PC-9 (cell line): ENCODE data around the gene CCN6.

ENCODE experiments used
- EZH2 ChIP-seq: fragments of 200-600 bp; sonication (generic); IDR thresholded peaks from 2 replicates; pipeline ENCODE4 v1.8.0; 2017; ENCODE audit warnings: antibody characterized with exemption, low read depth
- TF ChIP-seq, protein P1 (sequence below): fragments of 200-600 bp; sonication (generic); conservative IDR thresholded peaks from 2 replicates; pipeline ENCODE4 v1.6.1; 2017; ENCODE audit warnings: mixed run types, antibody characterized with exemption, mild to moderate bottlenecking, moderate library complexity

- TF ChIP-seq, protein P1, sequence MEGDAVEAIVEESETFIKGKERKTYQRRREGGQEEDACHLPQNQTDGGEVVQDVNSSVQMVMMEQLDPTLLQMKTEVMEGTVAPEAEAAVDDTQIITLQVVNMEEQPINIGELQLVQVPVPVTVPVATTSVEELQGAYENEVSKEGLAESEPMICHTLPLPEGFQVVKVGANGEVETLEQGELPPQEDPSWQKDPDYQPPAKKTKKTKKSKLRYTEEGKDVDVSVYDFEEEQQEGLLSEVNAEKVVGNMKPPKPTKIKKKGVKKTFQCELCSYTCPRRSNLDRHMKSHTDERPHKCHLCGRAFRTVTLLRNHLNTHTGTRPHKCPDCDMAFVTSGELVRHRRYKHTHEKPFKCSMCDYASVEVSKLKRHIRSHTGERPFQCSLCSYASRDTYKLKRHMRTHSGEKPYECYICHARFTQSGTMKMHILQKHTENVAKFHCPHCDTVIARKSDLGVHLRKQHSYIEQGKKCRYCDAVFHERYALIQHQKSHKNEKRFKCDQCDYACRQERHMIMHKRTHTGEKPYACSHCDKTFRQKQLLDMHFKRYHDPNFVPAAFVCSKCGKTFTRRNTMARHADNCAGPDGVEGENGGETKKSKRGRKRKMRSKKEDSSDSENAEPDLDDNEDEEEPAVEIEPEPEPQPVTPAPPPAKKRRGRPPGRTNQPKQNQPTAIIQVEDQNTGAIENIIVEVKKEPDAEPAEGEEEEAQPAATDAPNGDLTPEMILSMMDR: no peak
- no peak for TF ChIP-seq EZH2
Observed at GRCh38 chr6:112004201-112005012, 49.5 kb upstream of the CCN6 start.
